Stimulated activated CD4-positive, alpha-beta T cell treated with anti-CD3 and anti-CD28 coated beads, Interleukin-2, amount 100 ng/mL, for 24 hours (primary cell): ENCODE measurements around the gene SLC4A11.

Source experiments
- DNase-seq, 2 donors: peaks; one replicate each; pipeline ENCODE4 v3.0.0-alpha.2; 2020

Gene SLC4A11

GRCh38 chr20:3239026-3239866 is at the start of gene SLC4A11:
Gene SLC4A11 (minus strand): TSS chr20:3239190. CDS start chr20:3239137, 53 bp downstream.
- peak; percentile 49 to 58 for DNase-seq

- DNase-seq: no peak
These were observed 44.3 kb upstream of the SLC4A11 start for GRCh38 chr20:3283222-3283820.

- DNase-seq: no peak
These were observed 43.6 kb upstream of the SLC4A11 start for GRCh38 chr20:3282271-3283221.

GRCh38 chr20:3281437-3281836 is 42.4 kb upstream of the SLC4A11 start:
- DNase-seq: no peak

- no peak for DNase-seq
These were observed 40.8 kb upstream of the SLC4A11 start for GRCh38 chr20:3279761-3280160.

- DNase-seq: no peak
These were observed 38.9 kb upstream of the SLC4A11 start for GRCh38 chr20:3277686-3278465.

GRCh38 chr20:3276680-3277015 is 37.7 kb upstream of the SLC4A11 start:
- no peak for DNase-seq

- no peak for DNase-seq
These were observed 37.1 kb upstream of the SLC4A11 start for GRCh38 chr20:3275966-3276679.

DNA sequence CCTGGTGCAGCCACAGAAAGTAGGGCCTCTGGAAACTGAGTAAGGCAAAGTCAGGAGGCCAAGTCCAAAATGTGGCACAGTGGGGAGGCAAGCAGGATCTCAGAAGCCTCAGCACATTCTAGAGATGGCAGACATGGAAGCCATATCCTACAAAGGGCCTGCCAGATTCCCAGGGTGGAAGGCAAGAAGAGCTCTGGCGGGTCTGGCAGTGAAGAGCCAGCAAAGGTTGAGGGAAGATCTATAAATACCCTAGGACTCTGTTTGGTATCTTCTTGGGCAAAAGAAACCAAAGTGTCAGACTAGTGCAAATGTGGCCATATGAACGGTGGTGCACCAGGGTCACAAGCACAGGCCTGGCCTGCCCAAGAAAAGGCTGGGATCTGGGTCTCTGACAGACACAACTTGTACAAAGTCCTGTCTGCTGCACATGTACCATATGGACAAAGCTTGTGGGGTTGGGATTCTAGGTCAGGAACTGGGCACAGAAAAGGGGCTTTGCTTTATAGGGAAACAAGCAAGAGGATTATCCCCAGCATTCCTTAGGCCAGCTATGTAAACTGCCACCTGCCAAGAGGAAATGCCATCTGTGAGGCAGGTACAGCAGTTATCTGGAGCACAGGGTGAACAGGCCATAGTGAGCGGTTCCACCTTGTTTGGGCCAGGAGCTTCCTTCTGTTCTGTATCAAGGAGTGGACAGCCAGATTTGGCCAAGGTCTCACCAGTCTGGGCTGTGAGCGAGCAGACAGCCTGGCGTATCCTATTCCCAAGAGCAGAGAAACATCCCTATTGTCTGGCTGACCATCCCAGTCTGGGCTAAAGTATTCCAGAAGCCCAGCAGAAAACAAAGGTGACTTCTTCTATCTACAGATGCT is 36.3 kb upstream of the SLC4A11 start:
- no peak for DNase-seq

GRCh38 chr20:3273371-3273770 is 34.4 kb upstream of the SLC4A11 start:
- no peak for DNase-seq

DNA sequence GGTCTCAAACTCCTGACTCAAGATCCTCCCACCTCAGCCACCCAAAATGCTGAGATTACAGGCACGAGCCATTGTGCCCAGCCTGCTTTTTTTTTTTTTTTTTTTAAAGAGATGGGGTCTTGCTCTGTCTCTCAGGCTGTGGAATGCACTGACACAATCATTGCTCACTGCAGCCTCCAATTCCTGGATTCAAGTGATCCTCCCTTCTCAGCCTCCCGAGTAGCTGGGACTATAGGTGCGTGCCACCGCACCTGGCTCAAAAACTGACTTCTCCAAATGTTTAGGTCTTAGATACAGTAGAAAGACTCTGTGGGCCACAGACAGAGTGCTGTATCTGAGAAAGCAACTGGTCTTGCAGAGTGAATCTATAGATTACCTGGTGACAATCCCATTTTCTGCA is 31.1 kb upstream of the SLC4A11 start:
- no peak for DNase-seq

- no peak for DNase-seq
These were observed 23.6 kb upstream of the SLC4A11 start for GRCh38 chr20:3262566-3262965.

DNA sequence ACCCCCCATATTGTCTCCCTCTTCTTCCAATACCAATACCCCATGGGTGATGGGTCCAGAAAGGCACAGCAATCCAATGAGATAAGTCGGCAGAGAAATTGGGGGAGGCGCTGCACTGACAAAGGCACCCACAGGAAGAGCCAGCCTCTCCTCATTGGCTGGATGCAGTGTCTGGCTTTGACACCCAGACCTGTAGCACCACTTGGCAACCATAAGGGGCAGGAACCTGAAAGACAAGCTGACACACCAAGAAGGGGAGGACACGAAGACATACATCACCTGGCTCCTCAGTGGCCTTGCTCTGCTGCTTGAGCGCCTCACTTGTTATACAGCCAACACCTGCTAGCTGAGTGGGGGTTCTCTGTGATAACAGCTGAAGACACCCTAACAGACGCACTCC is 19.4 kb upstream of the SLC4A11 start:
- no peak for DNase-seq

GRCh38 chr20:3255728-3256127 is 16.7 kb upstream of the SLC4A11 start:
- no peak for DNase-seq

DNA sequence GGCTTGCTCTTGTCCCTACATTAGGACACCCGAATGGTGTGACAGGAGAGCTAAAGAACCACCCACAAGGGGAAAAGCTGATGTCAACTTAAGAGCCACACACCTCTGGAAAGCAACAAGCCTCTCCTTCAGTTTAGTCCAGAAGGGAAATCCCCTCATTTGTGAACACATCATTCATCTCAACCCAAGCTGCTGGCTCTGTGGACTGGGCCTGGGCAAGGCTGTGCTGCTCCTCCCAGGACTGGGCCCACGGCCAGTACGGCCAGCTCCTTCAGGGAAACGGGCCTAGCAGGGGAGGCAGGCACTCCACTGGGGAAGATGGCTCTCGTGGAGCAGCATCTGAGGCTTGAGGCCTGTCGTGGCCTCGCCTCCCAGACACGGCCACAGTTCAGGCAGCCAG is 12.8 kb upstream of the SLC4A11 start:
- no peak for DNase-seq

DNA sequence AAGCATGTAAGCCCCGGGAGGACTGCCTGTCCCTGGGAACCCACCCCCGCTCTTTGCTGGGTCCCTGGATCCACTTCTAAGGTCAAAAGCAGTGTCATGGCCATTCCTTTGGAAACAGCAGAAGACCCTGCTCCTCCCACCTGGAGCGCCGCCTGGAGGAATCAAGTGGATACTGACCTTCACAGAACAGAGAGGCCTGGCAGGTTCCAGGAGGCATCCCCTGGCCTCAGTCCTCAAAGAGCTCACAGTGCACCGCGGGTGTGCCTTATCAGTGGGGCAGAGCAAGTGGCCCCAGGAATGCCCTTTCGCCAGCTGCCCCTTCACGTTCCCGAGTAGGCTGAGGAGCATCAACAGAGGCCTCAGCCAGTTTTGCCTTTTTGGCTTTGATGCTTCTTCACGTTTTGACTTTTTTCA is 11.1 kb upstream of the SLC4A11 start:
- no peak for DNase-seq

DNA sequence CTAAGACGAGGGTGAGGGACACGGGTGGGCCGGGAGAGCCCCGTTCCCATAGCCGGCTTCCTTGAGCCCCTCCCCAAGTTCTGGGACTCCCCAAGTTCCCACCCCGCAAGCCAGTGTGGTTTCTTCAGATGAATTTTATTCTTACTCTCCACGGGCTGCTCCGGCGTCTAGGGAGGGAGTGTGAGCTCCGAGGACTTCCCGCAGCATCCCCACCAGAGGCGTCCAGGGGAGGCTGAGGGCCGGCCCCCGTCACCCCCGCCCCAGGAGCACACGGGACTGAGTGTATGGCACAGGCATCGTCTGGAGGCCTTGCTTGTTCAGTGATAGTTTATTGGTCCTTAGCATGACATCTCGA is 10.0 kb upstream of the SLC4A11 start:
- no peak for DNase-seq

- DNase-seq: peak in 1 of 2 donors; percentile 42
These were observed 9.4 kb upstream of the SLC4A11 start for GRCh38 chr20:3248167-3248992.

DNA sequence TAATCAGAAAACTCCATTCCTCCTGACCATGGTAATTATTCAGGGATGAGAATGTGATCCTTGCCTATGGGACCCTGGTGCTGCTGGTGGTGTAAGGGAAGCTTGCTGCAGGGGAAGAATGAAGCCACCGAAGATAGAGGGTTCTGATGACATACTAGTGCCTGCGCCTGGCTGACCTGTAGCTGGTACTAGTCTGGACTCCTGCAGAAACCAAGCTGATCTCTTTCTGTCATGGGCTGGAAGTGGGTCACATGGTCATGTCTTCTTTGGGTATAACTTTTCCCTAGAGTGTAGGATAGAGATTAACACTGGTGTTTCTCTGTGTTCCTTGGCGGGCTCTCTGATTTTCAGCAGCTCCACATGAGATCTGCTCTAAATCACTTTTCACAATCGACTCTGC is 8.6 kb upstream of the SLC4A11 start:
- DNase-seq: no peak

GRCh38 chr20:3246682-3247081 is 7.7 kb upstream of the SLC4A11 start:
- no peak for DNase-seq
